Trophoblast cell (in vitro differentiated cells and primary cell): ENCODE data around the gene TEC.

ENCODE experiments used
- DNase-seq, 2 donors: peaks; one replicate each; pipeline ENCODE4 v3.0.0-alpha.2; 2016
- H2AFZ ChIP-seq: 2 replicates; pipeline ENCODE4 v1.6.1; 2013; ENCODE audit warnings: low read length, moderate library complexity, mild to moderate bottlenecking; ENCODE audit not compliant: insufficient read depth, poor library complexity
- H2AK5ac ChIP-seq: 2 replicates; pipeline ENCODE4 v1.6.1; 2013; ENCODE audit warnings: mild to moderate bottlenecking, low read length
- H2BK120ac ChIP-seq: 2 replicates; pipeline ENCODE4 v1.6.1; 2013; ENCODE audit warnings: low read length, mild to moderate bottlenecking, moderate library complexity; ENCODE audit not compliant: insufficient read depth, poor library complexity
- H2BK12ac ChIP-seq: 2 replicates; pipeline ENCODE4 v1.6.1; 2013; ENCODE audit warnings: mild to moderate bottlenecking, low read length, moderate library complexity
- H2BK5ac ChIP-seq: 2 replicates; pipeline ENCODE4 v1.6.1; 2013; ENCODE audit warnings: low read length, low read depth, moderate library complexity, mild to moderate bottlenecking; ENCODE audit not compliant: poor library complexity
- H3K14ac ChIP-seq: 2 replicates; pipeline ENCODE4 v1.6.1; 2013; ENCODE audit warnings: mild to moderate bottlenecking, low read length
- H3K18ac ChIP-seq: 2 replicates; pipeline ENCODE4 v1.6.1; 2013; ENCODE audit warnings: mild to moderate bottlenecking, low read length
- H3K23ac ChIP-seq: 2 replicates; pipeline ENCODE4 v1.6.1; 2013; ENCODE audit warnings: low read length
- H3K27ac ChIP-seq: 2 replicates; pipeline ENCODE4 v1.5.1; 2013; ENCODE audit warnings: low read depth, mild to moderate bottlenecking, inconsistent platforms, low read length, moderate library complexity
- H3K27me3 ChIP-seq: 2 replicates; pipeline ENCODE4 v1.6.1; 2013; ENCODE audit warnings: inconsistent platforms, mild to moderate bottlenecking, low read length, moderate library complexity; ENCODE audit not compliant: insufficient read depth
- H3K36me3 ChIP-seq, 2 experiments: 1 replicate in 1 of 2; 2 replicates in 1 of 2; pipeline ENCODE4 v1.6.1; 2013; ENCODE audit warnings: low read length in 2 of 2, mild to moderate bottlenecking in 2 of 2, moderate library complexity in 1 of 2; ENCODE audit not compliant: insufficient read depth in 2 of 2, control insufficient read depth in 1 of 2
- H3K4ac ChIP-seq: 2 replicates; pipeline ENCODE4 v1.6.1; 2013; ENCODE audit warnings: low read depth, mild to moderate bottlenecking, low read length, moderate library complexity
- H3K4me1 ChIP-seq, 2 experiments: 1 replicate in 1 of 2; 2 replicates in 1 of 2; pipeline ENCODE4 v1.6.1; 2013; ENCODE audit warnings: low read length in 2 of 2, mild to moderate bottlenecking in 2 of 2, moderate library complexity in 1 of 2; ENCODE audit not compliant: insufficient read depth in 2 of 2, control insufficient read depth in 1 of 2
- H3K4me2 ChIP-seq: 2 replicates; pipeline ENCODE4 v1.6.1; 2013; ENCODE audit warnings: inconsistent platforms, mild to moderate bottlenecking, low read length, moderate library complexity
- H3K4me3 ChIP-seq: 2 replicates; pipeline ENCODE4 v1.5.1; 2013; ENCODE audit warnings: mild to moderate bottlenecking, low read depth, low read length, inconsistent platforms
- H3K79me1 ChIP-seq: one replicate; pipeline ENCODE4 v1.6.1; 2013; ENCODE audit warnings: low read length
- H3K79me2 ChIP-seq: 2 replicates; pipeline ENCODE4 v1.6.1; 2013; ENCODE audit warnings: low read length, mild to moderate bottlenecking; ENCODE audit not compliant: control insufficient read depth, insufficient read depth, poor library complexity
- H3K9ac ChIP-seq: 2 replicates; pipeline ENCODE4 v1.6.1; 2013; ENCODE audit warnings: mild to moderate bottlenecking, low read length
- H3K9me3 ChIP-seq: 2 replicates; pipeline ENCODE4 v1.6.1; 2013; ENCODE audit warnings: low read depth, mild to moderate bottlenecking, control low read depth, inconsistent platforms, low read length; ENCODE audit not compliant: insufficient read depth
- H4K12ac ChIP-seq: 2 replicates; pipeline ENCODE4 v1.6.1; 2013; ENCODE audit warnings: low read depth, mild to moderate bottlenecking, low read length, moderate library complexity
- H4K8ac ChIP-seq: 2 replicates; pipeline ENCODE4 v1.6.1; 2013; ENCODE audit warnings: low read depth, mild to moderate bottlenecking, low read length, moderate library complexity
- H4K91ac ChIP-seq: one replicate; pipeline ENCODE4 v1.6.1; 2013; ENCODE audit warnings: low read depth, mild to moderate bottlenecking, low read length, moderate library complexity
- WGBS: extraction: QIAGEN DNeasy Blood & Tissue Kit; methylation state at CpG from one replicate; pipeline ENCODE4 v1.1.7; 2013; ENCODE audit warnings: missing lambda C conversion rate; ENCODE audit not compliant: insufficient read length, insufficient coverage; ENCODE audit errors: extremely low coverage; 5-methylcytosine and 5-hydroxymethylcytosine counted together

The TEC gene

GRCh38 chr4:48163746-48164145, 105.9 kb downstream of the TEC start:
- Histone ChIP-seq H4K12ac (no peak overlapping the region), H2BK5ac (no peak overlapping the region), H2BK12ac (no peak overlapping the region), H4K91ac (no peak overlapping the region), H3K9ac (no peak overlapping the region), H3K14ac (no peak overlapping the region), H3K4me1 (no peaks in the 10 kb centered on the region), H3K4me3 (no peak overlapping the region), H4K8ac (no peak overlapping the region), H2BK120ac (no peak overlapping the region), H2AK5ac (no peak overlapping the region), H3K4me2 (no peak overlapping the region), H3K36me3 (no peaks in the 10 kb centered on the region), H2AFZ (no peak overlapping the region), H3K27ac (no peak overlapping the region), H3K9me3 (no peaks in the 10 kb centered on the region), H3K4ac (no peak overlapping the region), H3K18ac (no peak overlapping the region), H3K79me2 (no peaks in the 10 kb centered on the region), H3K27me3 (no peaks in the 10 kb centered on the region), H3K79me1 (no peaks in the 10 kb centered on the region), H3K23ac (no peak overlapping the region)
- no CpG with 5 or more reads among the region's 1 CpG for WGBS
- no peak for DNase-seq

DNA sequence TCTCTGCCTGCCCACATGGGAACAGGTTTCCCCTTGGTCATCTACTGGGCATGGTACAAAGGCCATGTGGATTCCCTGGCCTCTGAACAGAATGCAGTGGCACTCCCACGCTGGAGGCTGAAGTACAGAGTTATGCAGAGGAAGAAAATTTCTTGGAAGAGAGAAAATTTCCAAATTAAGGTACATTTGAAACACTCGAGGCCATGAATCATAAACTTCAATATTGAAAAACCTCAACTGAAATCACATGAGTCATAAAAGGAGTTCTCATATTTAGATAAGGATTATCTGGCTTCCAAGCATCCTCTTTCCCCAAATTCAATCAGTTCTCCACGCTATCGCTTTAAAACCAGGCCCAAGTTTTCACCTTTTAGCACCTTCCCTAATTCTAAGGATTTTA, 107.5 kb downstream of the TEC start:
- Histone ChIP-seq H3K27ac (no peak overlapping the region), H3K4me3 (no peak overlapping the region), H2AFZ (no peak overlapping the region), H3K4me2 (no peak overlapping the region), H3K9ac (no peak overlapping the region), H3K9me3 (no peaks in the 10 kb centered on the region), H3K79me1 (no peaks in the 10 kb centered on the region), H2BK5ac (no peak overlapping the region), H3K27me3 (no peaks in the 10 kb centered on the region), H2BK12ac (no peak overlapping the region), H4K8ac (no peak overlapping the region), H3K4me1 (no peaks in the 10 kb centered on the region), H3K4ac (no peak overlapping the region), H3K18ac (no peak overlapping the region), H4K12ac (no peak overlapping the region), H3K36me3 (no peaks in the 10 kb centered on the region), H4K91ac (no peak overlapping the region), H2AK5ac (no peak overlapping the region), H3K14ac (no peak overlapping the region), H3K23ac (no peak overlapping the region), H2BK120ac (no peak overlapping the region), H3K79me2 (no peaks in the 10 kb centered on the region)
- DNase-seq: peak in 1 of 2 donors; percentile 42
- no CpG with 5 or more reads among the region's 4 CpGs for WGBS

- Histone ChIP-seq H3K4ac (no peak overlapping the region), H3K23ac (no peak overlapping the region), H3K4me1 (no peaks in the 10 kb centered on the region), H3K9me3 (no peaks in the 10 kb centered on the region), H3K79me1 (no peaks in the 10 kb centered on the region), H3K36me3 (no peaks in the 10 kb centered on the region), H2BK5ac (no peak overlapping the region), H3K4me2 (no peak overlapping the region), H2BK120ac (no peak overlapping the region), H3K9ac (no peak overlapping the region), H4K8ac (no peak overlapping the region), H3K27ac (no peak overlapping the region), H3K4me3 (no peak overlapping the region), H2BK12ac (no peak overlapping the region), H4K91ac (no peak overlapping the region), H2AK5ac (no peak overlapping the region), H3K14ac (no peak overlapping the region), H3K27me3 (no peaks in the 10 kb centered on the region), H4K12ac (no peak overlapping the region), H3K18ac (no peak overlapping the region), H2AFZ (no peak overlapping the region), H3K79me2 (no peaks in the 10 kb centered on the region)
- DNase-seq: no peak
- WGBS: no CpG with 5 or more reads among the region's 3 CpGs
These were observed 112.4 kb downstream of the TEC start for GRCh38 chr4:48157271-48157670.

GRCh38 chr4:48156423-48156822, 113.2 kb downstream of the TEC start:
- no peak overlapping the region for H2BK12ac ChIP-seq
- no peaks in the 10 kb centered on the region for H3K79me1 ChIP-seq
- no peak overlapping the region for H2AK5ac ChIP-seq
- no peak overlapping the region for H3K4ac ChIP-seq
- no peak overlapping the region for H3K4me2 ChIP-seq
- no peak overlapping the region for H4K91ac ChIP-seq
- H3K9ac ChIP-seq: no peak overlapping the region
- H3K27ac ChIP-seq: no peak overlapping the region
- H2BK5ac ChIP-seq: no peak overlapping the region
- no peak overlapping the region for H3K4me3 ChIP-seq
- H4K8ac ChIP-seq: no peak overlapping the region
- H2AFZ ChIP-seq: no peak overlapping the region
- no peaks in the 10 kb centered on the region for H3K27me3 ChIP-seq
- H3K14ac ChIP-seq: no peak overlapping the region
- H3K23ac ChIP-seq: no peak overlapping the region
- no peaks in the 10 kb centered on the region for H3K79me2 ChIP-seq
- no peak overlapping the region for H2BK120ac ChIP-seq
- no peaks in the 10 kb centered on the region for H3K36me3 ChIP-seq
- no CpG with 5 or more reads among the region's 1 CpG for WGBS
- H3K18ac ChIP-seq: no peak overlapping the region
- no peaks in the 10 kb centered on the region for H3K4me1 ChIP-seq
- DNase-seq: no peak
- H4K12ac ChIP-seq: no peak overlapping the region
- H3K9me3 ChIP-seq: no peaks in the 10 kb centered on the region
